Kidney (tissue), 14 donors: Measurements from ENCODE around the gene CEBPA. TPM values are rescaled to one million over a fixed set of nuclear protein-coding genes. Genes with fewer than 3 reads are reported as not detected.

Experiments used
- DNase-seq, 5 donors: peaks; one replicate each; pipeline ENCODE4 v3.0.0-alpha.2; 2013 to 2020
- FAIRE-seq: peaks from 2 replicates; lab custom pipeline; 2012; peaks lifted over from hg19 to GRCh38; lab: Jason Lieb, UNC
- H3K27ac ChIP-seq, 2 donors: one replicate each; pipeline ENCODE4 v1.7.0; 2013; ENCODE audit warnings: low read depth in 2 of 2, low read length in 2 of 2, inconsistent platforms in 1 of 2
- H3K27me3 ChIP-seq: one replicate; pipeline ENCODE4 v1.7.1; 2013; ENCODE audit warnings: low read length, inconsistent platforms; ENCODE audit not compliant: control insufficient read depth, insufficient read depth
- H3K36me3 ChIP-seq, 3 donors: one replicate each; pipeline versions ENCODE4 v1.7.0 to v1.7.1; 2013; ENCODE audit warnings: low read length in 3 of 3, control low read depth in 1 of 3, inconsistent platforms in 1 of 3; ENCODE audit not compliant: insufficient read depth in 3 of 3, control insufficient read depth in 2 of 3
- H3K4me1 ChIP-seq, 3 donors: one replicate each; pipeline versions ENCODE4 v1.7.0 to v1.7.1; 2013; ENCODE audit warnings: low read length in 3 of 3, inconsistent platforms in 1 of 3, low read depth in 1 of 3; ENCODE audit not compliant: control insufficient read depth in 2 of 3, insufficient read depth in 2 of 3
- H3K4me3 ChIP-seq, 3 donors: one replicate each; pipeline versions ENCODE4 v1.7.0 to v1.8.1; 2013; ENCODE audit warnings: low read length in 3 of 3, control low read depth in 1 of 3, inconsistent platforms in 1 of 3
- H3K9ac ChIP-seq, 3 donors: one replicate each; pipeline versions ENCODE4 v1.7.0 to v1.7.1; 2013; ENCODE audit warnings: low read length in 3 of 3, control low read depth in 1 of 3, inconsistent platforms in 1 of 3
- H3K9me3 ChIP-seq, 3 donors: one replicate each; pipeline versions ENCODE4 v1.7.0 to v1.7.1; 2013; ENCODE audit warnings: low read length in 3 of 3, control low read depth in 1 of 3, inconsistent platforms in 1 of 3; ENCODE audit not compliant: control insufficient read depth in 2 of 3, insufficient read depth in 1 of 3
- CTCF ChIP-seq: IDR thresholded peaks from 3 replicates; pipeline ENCODE4 v1.5.1; 2012; ENCODE audit warnings: mild to moderate bottlenecking, moderate library complexity, borderline replicate concordance; ENCODE audit not compliant: insufficient read depth; ENCODE audit errors: extremely low read depth
- intact Hi-C: fragments of 100-400 bp; cut with DNase I; formaldehyde crosslinking; loops from one replicate; pipeline ENCODE4 v1.11.1; 2022
- polyA plus RNA-seq: library from polyadenylated mRNA; stranded (reverse); fragments of 350-450 nt; fragmentation: Illumina TruSeq; extraction: RNeasy Lipid Tissue Mini Kit (QIAGEN cat#74804); gene quantifications from one replicate; pipeline ENCODE4 v1.2.3, GENCODE V29; 2014; ENCODE audit warnings: low read depth, low replicate concordance; ENCODE audit not compliant: insufficient read depth
- total RNA-seq: library from RNA; stranded (reverse); fragmentation: NEBNext Ultra II Directional; extraction: Animal tissue kit (Norgen Biotek cat#: 25700); gene quantifications from one replicate; pipeline ENCODE4 v1.2.1, GENCODE V29; 2021
- donor health status: control.
- donor health status: control.
- donor health status: control.
- donor health status: control.
- donor health status: control.
- donor health status: DM: yes; HTN: yes; CAD: no.
- donor health status: Normal renal cell carcinoma (clear cell type).

Gene CEBPA
- total and polyA plus RNA-seq, 2 donors from 2014 or later = 6.6 to 7.1 TPM

GRCh38 chr19:33285441-33285927 is 16.9 kb downstream of the CEBPA start:
- no peak overlapping the region for H3K9ac ChIP-seq
- DNase-seq (peak in 1 of 5 donors; percentile 6), FAIRE-seq (no peak)
- H3K36me3 ChIP-seq = no peaks in the 10 kb centered on the region
- H3K27ac ChIP-seq = no peak overlapping the region
- intact Hi-C loops = no loop called here
- H3K27me3 ChIP-seq = no peaks in the 10 kb centered on the region
- no peak overlapping the region for H3K4me3 ChIP-seq
- H3K4me1 ChIP-seq = no peaks in the 10 kb centered on the region
- TF ChIP-seq CTCF = no peak
- H3K9me3 ChIP-seq = no peaks in the 10 kb centered on the region

- Histone ChIP-seq H3K4me1 (no peaks in the 10 kb centered on the region), H3K27me3 (no peaks in the 10 kb centered on the region), H3K36me3 (no peaks in the 10 kb centered on the region), H3K4me3 (no peak overlapping the region), H3K27ac (no peak overlapping the region), H3K9me3 (no peaks in the 10 kb centered on the region), H3K9ac (no peak overlapping the region)
- DNase-seq (no peak), FAIRE-seq (no peak)
- no peak for TF ChIP-seq CTCF
- intact Hi-C loops = no loop called here
Measured at GRCh38 chr19:33284756-33285155, 17.6 kb downstream of the CEBPA start.

- no peak for TF ChIP-seq CTCF
- FAIRE-seq (no peak), DNase-seq (peak in 1 of 5 donors; percentile 32)
- H3K4me1 ChIP-seq = no peaks in the 10 kb centered on the region
- H3K27me3 ChIP-seq = no peaks in the 10 kb centered on the region
- H3K9me3 ChIP-seq = no peaks in the 10 kb centered on the region
- H3K27ac ChIP-seq = no peak overlapping the region
- H3K4me3 ChIP-seq = no peak overlapping the region
- no peaks in the 10 kb centered on the region for H3K36me3 ChIP-seq
- H3K9ac ChIP-seq = no peak overlapping the region
- intact Hi-C loops = no loop called here
Measured at GRCh38 chr19:33284146-33284643, 18.1 kb downstream of the CEBPA start.

GRCh38 chr19:33283589-33283988 is 18.7 kb downstream of the CEBPA start:
- H3K27me3 ChIP-seq = no peaks in the 10 kb centered on the region
- no peak overlapping the region for H3K27ac ChIP-seq
- FAIRE-seq = no peak
- no peak overlapping the region for H3K9ac ChIP-seq
- no peak overlapping the region for H3K4me3 ChIP-seq
- no peaks in the 10 kb centered on the region for H3K36me3 ChIP-seq
- no peak for TF ChIP-seq CTCF
- no peaks in the 10 kb centered on the region for H3K9me3 ChIP-seq
- intact Hi-C loops = no loop called here
- no peak for DNase-seq
- no peaks in the 10 kb centered on the region for H3K4me1 ChIP-seq
